OCI-LY1 (cell line): Measurements from ENCODE around the gene TTC23.

Experiments
- EZH2 ChIP-seq: fragments of 200-600 bp; sonication (generic), shearing (Covaris generic); IDR thresholded peaks from 2 replicates; pipeline ENCODE4 v1.8.0; 2017; ENCODE audit warnings: borderline replicate concordance, mixed run types, mild to moderate bottlenecking, antibody characterized with exemption, low read length, moderate library complexity, mixed read lengths
- TF ChIP-seq, protein P1 (sequence below): fragments of 200-600 bp; sonication (generic), shearing (Covaris generic); IDR thresholded peaks from 2 replicates; pipeline ENCODE4 v1.5.1; 2017; ENCODE audit warnings: mild to moderate bottlenecking, antibody characterized with exemption, low read length, moderate library complexity, mixed read lengths

- TF ChIP-seq, protein P1, sequence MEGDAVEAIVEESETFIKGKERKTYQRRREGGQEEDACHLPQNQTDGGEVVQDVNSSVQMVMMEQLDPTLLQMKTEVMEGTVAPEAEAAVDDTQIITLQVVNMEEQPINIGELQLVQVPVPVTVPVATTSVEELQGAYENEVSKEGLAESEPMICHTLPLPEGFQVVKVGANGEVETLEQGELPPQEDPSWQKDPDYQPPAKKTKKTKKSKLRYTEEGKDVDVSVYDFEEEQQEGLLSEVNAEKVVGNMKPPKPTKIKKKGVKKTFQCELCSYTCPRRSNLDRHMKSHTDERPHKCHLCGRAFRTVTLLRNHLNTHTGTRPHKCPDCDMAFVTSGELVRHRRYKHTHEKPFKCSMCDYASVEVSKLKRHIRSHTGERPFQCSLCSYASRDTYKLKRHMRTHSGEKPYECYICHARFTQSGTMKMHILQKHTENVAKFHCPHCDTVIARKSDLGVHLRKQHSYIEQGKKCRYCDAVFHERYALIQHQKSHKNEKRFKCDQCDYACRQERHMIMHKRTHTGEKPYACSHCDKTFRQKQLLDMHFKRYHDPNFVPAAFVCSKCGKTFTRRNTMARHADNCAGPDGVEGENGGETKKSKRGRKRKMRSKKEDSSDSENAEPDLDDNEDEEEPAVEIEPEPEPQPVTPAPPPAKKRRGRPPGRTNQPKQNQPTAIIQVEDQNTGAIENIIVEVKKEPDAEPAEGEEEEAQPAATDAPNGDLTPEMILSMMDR = no peak
- TF ChIP-seq EZH2 = no peak
Measured at GRCh38 chr15:99128411-99128810, 121.0 kb downstream of the TTC23 start.
